GM19043 (cell line): ENCODE measurements around the gene PLEKHA6.

Experiments
- ATAC-seq: cut with Tn5 transposase; IDR thresholded peaks from one replicate; pipeline ENCODE4 v1.9.1; 2021; ENCODE audit warnings: low read depth; ENCODE audit not compliant: unreplicated experiment

The PLEKHA6 gene

DNA sequence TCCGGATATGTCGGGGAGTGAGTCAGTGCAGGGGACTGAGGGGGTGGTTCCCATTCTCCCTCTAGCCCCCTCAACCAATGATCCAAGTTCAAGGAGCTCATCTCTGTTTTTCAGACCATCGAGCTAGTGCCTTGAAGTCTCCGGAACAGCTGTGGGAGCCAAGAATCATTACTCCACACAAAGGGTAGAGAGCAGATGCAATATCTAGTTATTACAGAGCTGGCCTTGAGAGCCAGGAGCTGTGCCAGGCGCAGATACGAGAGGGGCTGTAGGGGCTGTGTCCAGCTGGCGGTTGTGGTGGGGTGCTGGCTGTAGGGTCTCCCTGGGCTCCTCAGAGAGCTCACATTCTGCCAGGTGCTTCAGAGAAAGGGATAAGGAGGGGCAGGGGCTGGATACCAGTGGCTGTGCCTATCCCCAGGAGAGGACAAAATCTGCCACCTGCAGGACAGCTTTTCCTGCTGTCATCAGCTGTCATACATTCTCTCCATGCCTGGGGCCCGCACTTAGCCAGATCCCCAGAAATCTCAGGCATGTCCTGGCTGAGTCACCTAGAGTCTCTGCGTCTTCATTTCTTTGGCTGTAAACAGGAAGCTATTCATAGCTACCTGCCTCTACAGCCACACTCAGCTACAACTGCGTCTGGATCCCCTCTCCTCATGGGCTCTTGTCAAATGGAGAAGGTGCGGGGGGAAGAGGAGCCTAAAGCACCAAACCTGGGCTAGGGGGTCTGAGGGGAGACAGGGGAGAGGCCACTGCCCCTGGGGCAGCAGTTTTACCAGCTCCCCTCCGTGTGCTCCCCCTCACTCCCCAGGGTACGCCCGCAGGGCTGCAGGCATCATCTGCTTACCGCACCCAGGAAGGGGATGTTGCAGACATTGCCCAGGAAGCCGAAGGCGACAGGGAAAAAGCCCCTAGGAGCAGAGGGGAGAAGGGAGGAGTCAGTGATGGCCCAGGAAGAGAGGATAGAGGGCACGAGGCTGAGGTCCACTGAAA lies 161.1 kb downstream of the PLEKHA6 start:
- ATAC-seq: no peak

DNA sequence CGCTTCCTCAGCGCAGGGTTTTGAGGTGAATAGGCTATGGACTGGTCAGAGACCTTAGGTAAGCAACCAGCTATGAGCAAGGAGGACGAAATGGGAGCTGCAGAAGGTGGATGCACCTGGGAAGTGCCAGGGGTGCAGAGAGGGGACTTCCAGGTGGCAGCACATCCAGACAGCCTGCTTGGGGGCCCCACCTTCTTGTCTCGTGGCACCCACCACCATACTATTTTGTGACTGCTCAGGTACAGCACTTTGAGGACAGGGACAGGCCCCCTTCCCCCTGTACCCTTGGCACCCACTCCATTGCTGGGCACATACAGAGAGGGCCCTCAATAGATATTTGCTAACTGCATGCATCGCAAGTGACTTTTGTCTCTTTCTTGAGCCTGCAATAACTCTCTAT lies 162.7 kb downstream of the PLEKHA6 start:
- ATAC-seq: no peak

DNA sequence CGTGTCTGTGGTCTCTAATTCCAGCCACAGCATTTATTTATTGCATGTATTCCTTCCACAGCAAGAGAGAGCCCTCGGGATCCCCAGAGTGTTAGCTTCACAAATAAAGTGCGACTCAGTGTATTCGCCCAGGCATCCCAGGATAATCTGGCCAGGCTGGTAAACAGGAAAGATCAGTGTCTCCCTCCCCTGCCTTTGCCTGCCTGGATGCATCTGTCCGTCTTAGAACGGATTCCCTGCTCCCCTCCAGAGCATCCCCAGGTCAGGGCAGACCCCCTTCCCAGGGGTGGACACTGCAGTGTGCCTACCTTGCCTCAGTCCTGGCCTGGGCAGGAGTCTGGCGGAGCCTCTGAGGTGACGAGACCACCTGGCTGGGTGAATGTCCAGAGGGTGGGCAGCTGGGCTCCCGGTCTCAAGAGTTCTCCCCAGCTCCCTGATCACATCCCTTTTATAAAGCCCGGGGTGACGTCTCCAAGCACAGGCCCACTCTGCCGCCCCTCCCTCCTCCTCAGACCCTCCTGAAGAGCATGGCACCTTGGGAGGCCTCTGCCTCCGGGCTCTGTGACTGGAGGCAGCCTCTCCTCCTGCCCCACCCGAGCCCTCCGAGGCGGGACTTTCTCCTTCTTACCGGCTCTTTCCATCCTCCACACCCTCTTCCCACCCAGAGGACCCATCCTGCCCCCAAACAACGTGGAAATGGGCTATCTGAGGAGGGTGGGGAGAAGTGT lies 163.5 kb downstream of the PLEKHA6 start, which contains the start of gene KISS1:
TSS of gene KISS1 (minus strand) at position 424 of the 728 bp plus-strand sequence. CDS start 3,615 bp downstream, outside the sequence.
- no peak for ATAC-seq

DNA sequence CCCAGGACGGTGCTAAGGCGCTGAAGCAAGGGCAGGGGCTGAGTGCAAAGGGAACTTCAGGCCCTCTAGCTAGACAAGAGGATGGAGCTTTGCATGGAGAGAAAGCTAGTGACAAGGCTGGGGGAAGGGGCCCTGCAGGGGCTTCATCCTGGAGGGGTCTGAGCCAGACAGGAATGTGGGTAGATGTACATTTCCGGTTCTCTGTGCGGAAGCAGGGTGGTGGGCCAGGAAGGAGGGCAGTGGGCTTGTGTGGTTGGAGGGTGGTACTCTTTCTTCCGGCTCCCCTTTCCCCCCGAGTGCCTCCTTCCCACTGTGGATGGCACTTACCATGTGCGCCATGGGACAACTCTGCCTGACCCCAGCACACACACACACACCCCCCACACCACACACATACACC lies 165.0 kb downstream of the PLEKHA6 start:
- no peak for ATAC-seq

DNA sequence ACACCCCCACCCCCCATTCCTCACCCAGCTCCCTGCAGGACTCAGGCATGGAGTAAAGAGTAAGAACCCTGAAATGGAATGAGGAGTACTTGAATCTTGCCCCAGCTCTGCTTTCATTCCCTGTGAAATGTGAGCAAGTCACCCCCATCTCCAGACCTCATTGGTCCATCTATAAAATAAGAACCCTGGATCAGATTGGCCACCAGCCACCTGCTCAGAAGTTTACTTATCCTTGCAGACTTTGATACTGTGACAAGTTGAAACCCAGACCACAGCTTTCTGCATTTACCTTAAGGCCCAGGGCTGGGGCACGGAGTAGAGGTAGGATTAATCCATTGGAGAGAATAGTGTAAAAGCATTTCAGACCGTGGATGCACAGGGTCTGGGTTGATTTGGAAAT lies 165.6 kb downstream of the PLEKHA6 start:
- no peak for ATAC-seq

DNA sequence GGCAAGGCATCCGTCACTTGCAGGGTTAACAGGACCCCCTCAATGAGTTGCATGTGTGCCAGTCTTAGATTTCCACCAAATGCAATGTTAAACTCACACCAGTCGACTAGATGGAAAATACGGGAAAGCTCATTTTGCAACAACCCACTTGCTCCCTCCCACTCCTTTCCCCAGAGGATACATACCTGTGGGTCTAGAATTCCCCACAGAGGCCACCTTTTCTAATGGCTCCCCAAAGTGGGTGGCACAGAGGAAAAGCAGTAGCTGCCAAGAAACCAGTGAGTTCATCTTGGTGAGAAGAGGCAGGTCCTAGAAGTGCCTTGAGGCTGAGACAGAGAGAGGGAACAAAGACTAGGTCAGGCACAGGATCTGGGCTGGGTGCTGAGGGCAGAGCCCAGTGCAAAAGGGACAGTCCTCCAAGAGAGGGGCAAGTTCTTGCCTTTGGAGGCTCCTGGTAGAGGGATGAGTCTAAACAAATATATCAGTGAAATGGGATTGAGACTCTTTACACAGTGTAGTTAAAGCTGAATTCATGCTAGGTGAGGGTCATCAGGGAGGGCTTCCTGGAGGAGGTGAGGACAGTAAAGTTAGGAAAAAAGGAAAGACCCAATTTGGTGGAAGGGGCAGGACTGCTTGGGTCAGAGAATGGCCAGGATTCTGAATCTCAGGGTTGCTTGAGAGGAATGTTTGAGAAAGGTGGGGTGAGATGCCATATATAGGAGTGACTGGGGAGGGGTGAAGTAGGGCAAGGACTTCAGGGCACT lies 167.0 kb downstream of the PLEKHA6 start:
- no peak for ATAC-seq

DNA sequence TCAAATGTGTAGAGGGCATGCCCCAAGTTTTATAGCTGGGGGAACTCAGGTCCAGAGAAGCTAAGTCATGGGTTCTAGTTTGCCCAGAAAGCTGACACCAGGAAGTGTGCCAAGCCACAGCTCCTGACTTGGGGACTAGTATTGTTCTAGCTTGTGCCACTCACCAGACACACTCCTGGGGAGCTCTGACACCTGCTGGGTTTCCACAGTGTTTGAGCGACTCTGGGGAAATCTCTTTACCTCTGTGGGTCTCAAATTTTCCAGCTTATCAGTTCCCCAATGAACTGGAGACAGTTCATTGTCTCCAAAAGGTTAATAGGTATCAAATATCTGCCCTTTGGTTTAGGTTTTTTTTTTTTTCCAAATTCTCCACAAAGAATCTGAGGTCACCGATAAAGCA lies 167.7 kb downstream of the PLEKHA6 start:
- ATAC-seq: no peak

DNA sequence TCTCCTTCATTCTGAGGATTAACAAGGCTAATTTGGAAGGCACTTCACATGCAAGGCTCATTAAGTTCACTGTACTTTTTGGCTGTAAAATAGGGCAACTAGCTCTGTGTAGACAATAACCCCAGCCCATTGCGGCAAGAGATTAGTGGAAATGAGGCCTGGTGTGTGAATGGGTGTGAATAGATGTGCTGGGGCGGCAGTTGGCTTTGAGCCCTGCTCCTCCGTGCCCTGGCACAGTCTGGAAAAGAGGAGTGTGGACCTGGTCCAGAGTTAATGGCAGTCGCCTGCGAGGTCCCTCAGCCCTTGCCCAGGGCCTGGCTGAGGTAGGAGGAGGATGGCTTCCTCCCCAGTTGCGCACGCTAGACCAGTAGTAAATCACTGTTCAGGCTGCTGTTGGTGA lies 168.3 kb downstream of the PLEKHA6 start:
- ATAC-seq: no peak

DNA sequence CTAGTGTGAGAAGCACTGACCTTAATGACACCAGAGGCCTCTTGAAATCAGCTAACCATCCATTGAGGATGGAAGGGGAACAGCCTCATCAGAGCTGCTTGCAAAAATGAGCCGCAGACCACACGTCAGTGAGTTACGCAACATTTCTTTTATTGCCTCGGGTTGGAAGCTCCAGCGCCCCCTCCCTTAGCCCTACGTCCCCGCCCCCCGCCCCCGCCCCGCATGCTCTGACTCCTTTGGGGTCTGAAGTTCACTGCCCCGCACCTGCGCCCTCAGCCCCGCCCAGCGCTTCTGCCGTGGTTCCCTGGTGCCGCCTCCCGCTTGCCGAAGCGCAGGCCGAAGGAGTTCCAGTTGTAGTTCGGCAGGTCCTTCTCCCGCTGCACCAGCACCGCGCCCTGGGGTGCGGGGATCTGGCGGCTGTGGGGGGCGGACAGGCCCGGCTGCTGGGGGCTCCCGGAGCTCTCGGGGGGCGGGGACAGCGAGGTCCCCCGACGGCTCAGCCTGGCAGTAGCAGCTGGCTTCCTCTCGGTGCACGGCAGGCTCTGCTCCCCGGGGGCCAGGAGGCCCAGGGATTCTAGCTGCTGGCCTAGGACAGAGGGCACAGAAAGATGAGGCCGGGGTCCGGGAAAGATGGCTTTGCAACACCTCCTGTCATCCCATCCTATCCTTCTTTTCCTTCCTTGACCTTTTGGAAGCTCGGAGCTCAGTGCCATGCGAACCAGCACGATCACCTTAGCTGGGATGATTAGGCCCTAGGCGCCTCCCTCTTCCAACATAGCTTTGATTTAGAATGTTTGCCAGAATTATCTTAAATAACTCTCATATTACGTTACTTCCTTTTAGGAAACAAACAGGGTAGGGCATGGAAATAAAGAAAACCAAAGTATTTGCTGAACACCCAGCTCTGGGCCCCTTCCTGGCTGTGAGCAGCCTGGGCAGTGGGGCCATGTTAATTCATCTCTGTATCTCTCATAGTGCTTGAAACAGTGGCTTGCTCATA lies 169.2 kb downstream of the PLEKHA6 start:
- ATAC-seq: no peak

DNA sequence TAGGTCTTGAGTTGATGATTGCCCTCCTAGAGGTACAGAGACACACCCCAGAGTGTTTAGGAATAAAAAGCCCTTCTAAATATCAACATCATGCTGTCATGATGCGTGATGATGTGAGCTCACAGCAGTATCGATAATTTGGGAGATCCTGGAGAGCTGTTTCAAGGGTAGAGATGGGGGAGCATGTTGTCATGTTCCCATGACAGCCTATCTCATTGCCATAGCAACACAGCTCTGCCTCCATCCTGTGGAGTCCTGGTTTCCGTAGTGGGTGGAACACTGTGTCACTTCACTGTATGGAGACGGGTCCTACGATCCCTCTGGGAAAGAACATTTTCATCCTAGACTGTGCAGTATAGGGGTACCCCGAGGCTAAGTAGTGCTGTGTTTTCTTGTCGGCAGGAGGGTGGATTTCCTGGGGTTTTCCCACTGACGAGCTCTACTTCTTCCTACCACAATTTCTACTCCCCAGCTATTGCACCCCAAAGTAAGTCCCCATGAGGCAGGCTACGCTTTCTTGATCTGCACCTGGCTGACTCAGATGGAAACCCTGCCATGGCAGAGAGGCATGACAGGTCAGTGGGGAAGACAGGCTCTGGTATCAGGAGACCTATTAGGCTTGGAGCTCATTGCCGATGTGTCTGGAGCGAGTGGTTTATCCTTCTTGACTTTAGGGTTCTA lies 170.6 kb downstream of the PLEKHA6 start:
- no peak for ATAC-seq

DNA sequence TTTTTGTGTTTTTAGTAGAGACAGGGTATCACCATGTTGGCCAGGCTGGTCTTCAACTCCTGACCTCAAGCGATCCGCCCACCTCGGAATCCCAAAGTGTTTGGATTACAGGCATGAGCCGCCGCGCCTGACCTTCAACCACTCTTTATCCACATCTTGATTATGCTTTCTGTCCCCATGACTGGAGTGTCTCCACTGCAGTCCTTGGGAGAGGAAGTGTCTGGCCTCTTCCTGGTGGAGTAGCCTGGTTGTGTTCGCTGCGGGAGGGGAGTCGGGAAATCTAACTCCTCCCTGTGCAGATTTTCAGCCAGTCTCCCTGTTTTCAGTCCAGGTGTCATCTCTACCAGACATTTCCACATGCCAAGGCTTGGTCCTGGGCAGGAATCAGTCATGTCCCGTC lies 173.1 kb downstream of the PLEKHA6 start:
- no peak for ATAC-seq

DNA sequence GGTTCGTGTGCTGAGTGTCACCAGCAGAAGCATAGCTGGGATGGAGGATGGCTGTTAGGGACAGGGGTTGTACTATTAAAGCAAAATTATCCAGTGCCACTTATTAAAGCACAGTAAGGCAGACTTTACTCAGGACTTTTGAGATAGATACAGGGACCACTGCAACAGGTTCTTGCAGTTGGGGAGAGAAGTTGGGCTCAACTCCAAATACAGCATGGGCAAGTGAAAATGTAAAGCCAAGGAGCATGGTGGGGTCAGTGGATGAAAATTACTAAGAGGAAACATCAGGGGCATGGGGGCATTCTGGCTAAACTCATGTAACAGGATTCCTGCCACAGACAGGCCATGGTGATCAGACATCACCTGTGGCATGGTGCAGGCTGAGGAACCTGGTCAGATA lies 178.6 kb downstream of the PLEKHA6 start:
- no peak for ATAC-seq

DNA sequence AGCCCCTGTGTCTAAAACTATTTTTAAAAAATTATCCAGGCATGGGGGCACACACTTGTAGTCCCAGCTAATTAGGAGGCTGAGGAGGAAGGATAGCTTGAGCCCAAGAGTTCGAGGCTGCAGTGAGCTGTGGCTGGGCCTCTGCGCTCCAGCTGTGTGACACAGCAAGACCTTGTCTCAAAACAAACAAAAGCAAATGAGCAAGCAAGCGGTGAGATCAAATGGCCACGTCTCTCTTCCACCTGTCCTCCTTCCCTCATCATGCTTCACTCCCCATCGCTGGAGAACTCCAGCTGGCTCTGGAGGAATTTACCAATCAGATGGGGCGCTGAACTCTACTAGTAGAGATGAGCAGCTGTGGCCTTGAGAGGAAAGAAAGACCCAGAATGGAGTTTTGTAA lies 179.6 kb downstream of the PLEKHA6 start:
- no peak for ATAC-seq

DNA sequence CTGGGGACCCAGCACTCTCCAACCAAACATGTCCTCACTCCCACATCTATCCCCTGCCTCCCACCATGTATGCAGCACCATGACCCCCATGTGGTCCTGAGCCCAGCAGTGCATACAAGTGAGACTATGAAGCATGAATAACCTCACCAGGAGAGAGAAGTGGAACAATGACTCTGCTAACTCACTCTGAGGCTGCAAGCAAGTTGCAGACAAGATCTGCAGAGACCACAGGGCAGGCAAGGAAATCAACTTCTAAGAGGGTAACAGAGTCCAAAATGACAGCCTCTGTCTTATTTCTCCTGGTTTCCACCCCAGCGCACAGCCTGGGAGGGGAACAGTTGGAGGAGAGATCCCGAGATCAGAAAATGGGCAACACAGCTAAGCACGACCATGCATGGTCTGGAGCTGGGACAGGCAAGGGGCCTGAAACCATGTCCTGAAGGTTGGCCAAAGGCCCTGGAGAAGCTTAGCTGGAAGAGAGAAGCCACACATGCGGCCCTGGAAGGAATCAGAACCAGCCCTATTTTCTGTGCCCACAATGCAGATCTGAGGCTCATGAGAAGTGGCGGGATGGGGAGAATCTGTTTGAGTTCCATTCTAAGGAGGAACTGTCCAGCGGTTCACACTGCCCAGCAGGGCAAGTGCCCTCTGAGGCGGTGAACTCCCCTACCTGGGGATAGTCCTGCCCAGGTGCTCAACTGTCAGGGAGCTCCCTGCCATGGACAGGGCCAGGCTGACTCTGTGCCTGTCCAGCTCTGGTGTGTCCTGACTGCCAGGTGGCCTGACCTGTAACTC lies 181.0 kb downstream of the PLEKHA6 start:
- no peak for ATAC-seq

DNA sequence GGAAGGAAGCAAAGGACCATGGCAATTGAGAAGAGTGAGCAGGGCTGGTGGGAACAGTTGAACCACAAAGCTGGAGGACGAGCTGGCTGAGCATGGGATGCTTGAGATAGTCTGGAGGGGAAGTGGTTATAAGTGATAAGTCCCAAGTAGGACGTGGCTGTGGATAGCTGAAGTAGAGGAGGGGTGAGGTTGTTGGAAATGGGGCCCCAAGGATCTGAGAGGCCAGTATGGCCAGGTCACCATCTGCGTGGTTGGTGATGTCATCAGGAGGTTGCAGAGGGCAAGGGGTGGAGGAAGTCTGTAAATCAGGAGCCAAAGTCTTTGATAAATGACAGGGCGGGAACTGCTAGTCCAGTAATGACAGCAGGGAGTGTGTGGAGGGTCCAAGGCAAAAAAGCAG lies 182.6 kb downstream of the PLEKHA6 start:
- no peak for ATAC-seq

DNA sequence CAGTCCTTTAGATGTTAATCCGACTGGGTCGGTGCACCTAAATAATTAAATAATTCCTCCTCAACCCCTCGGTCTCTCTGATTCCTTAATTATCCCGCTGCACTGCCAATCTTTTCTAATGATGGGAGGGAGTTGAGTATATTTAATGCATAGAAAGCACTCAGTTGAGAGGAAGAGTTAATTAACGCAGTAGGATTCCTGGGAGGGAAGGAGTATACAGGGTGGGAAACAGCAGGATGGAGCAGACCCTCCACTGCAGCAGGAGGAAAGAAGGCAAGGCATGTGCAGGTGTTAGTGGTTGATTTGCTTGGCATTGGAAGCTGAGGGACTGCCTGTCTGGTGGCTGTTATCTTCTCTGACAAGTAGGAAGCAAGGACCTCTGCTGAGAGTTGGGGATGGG lies 183.7 kb downstream of the PLEKHA6 start:
- ATAC-seq: no peak

DNA sequence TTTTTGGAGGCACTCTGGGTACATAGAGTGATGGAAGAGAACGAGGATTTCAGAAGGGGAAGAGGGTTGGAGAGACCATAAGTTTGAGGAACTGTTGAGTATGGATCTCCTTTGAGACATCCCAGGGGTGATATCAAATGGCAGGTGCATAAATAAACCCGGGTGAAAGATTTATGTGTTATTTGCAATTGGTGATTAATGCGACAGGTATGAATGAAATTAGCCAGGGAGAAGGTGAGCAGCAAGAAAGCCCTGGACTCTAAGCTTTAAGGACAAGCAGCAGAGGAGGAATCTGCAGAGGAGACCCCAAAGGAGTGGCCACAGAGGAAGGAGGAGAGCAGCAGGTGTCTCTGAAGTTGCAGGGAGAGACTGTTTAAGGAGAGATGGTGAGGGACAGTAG lies 184.8 kb downstream of the PLEKHA6 start:
- no peak for ATAC-seq

DNA sequence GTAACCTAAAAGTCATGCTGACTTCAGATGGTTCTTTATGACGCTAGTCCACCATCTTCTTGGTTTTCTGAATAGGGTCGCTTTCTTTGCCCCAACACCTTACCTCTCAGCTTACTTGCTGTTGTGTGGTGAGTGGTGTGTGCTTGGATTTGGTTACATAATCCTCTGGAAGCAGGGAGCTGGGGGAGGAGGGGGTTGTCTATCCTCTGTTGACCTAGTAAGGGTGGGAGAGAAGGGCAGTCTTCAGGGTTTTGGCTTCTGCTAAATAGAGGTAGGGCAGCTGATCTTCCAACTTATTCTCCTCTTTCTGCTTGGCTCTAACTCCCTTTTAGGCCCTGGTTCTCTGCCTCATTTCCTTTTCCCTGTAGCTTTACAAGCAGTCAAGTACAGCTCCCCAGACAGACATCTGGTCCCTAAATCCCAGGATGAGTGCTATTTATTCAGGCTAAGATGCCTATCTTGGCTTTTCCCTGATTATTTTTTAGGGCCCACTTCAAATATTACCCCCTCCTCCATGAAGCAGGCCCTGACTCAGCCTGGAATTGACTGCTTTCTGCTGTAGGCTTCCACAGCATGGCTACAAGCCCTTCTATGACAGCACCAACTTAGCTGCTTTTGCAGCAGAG lies 187.2 kb downstream of the PLEKHA6 start:
- no peak for ATAC-seq
